WTC11 (cell line): ENCODE data around the gene DISC1. TPM values are rescaled to one million over a fixed set of nuclear protein-coding genes. Genes with fewer than 3 reads are reported as not detected.

Experiments
- ATAC-seq: fragments of 200-7000 bp; cut with Tn5 transposase; 2 replicates; pipeline ENCODE4 v1.10.0; 2021; ENCODE audit warnings: mild to moderate bottlenecking, moderate library complexity
- CTCF ChIA-PET: fragments of 300-600 bp; sonication (Branson Sonifier 250); formaldehyde crosslinking; loops from one replicate; lab custom pipeline; 2021; ENCODE audit warnings: antibody characterized with exemption; lab: Charles Lee
- POLR2A ChIA-PET: fragments of 350-600 bp; sonication (Branson Sonifier 250); formaldehyde crosslinking; loops from one replicate; lab custom pipeline; 2021; ENCODE audit warnings: antibody characterized with exemption; lab: Charles Lee
- DNase-seq: peaks from one replicate; pipeline ENCODE4 v3.0.0; 2021; ENCODE audit warnings: low spot score
- H3K27ac Mint-ChIP-seq: 2 replicates; pipeline ENCODE4 v1.8.0; 2021; ENCODE audit warnings: mixed read lengths
- H3K27me3 Mint-ChIP-seq: 2 replicates; pipeline ENCODE4 v1.8.0; 2021; ENCODE audit warnings: low read depth, mild to moderate bottlenecking, moderate library complexity, mixed read lengths
- H3K36me3 Mint-ChIP-seq: 2 replicates; pipeline ENCODE4 v1.8.0; 2021; ENCODE audit warnings: mixed read lengths
- H3K4me1 Mint-ChIP-seq: 2 replicates; pipeline ENCODE4 v1.8.0; 2022; ENCODE audit warnings: mixed read lengths
- H3K4me3 Mint-ChIP-seq: 2 replicates; pipeline ENCODE4 v1.8.0; 2021; ENCODE audit warnings: mild to moderate bottlenecking, moderate library complexity, mixed read lengths
- H3K9me3 Mint-ChIP-seq: 2 replicates; pipeline ENCODE4 v1.8.0; 2021; ENCODE audit warnings: mixed read lengths
- ATF1 ChIP-seq: sonication (generic); formaldehyde crosslinking; IDR thresholded peaks from 2 replicates; pipeline ENCODE4 v1.8.1; 2023; ENCODE audit warnings: mild to moderate bottlenecking, moderate library complexity, missing genetic modification reagents
- CBFB ChIP-seq: sonication (generic); formaldehyde crosslinking; IDR thresholded peaks from 2 replicates; pipeline ENCODE4 v1.8.1; 2022; ENCODE audit warnings: mild to moderate bottlenecking, low read depth, missing genetic modification reagents
- JAZF1 ChIP-seq: fragments of 250-450 bp; sonication (Bioruptor Pico); IDR thresholded peaks from 2 replicates; pipeline ENCODE4 v1.9.0; 2021; ENCODE audit warnings: moderate library complexity, mild to moderate bottlenecking, inconsistent platforms
- NR2C2 ChIP-seq: sonication (generic); formaldehyde crosslinking; IDR thresholded peaks from 2 replicates; pipeline ENCODE4 v1.8.0; 2022; ENCODE audit warnings: mild to moderate bottlenecking, missing genetic modification reagents
- PRRX2 ChIP-seq: fragments of 250-450 bp; sonication (Bioruptor Pico); IDR thresholded peaks from 2 replicates; pipeline ENCODE4 v1.8.0; 2021; ENCODE audit warnings: mild to moderate bottlenecking
- SMAD3 ChIP-seq: sonication (generic); formaldehyde crosslinking; IDR thresholded peaks from 2 replicates; pipeline ENCODE4 v1.8.0; 2022; ENCODE audit warnings: missing genetic modification reagents, mild to moderate bottlenecking, borderline replicate concordance
- USF1 ChIP-seq: sonication (generic); formaldehyde crosslinking; IDR thresholded peaks from 2 replicates; pipeline ENCODE4 v1.8.0; 2022; ENCODE audit warnings: mild to moderate bottlenecking, missing genetic modification reagents
- ZNF423 ChIP-seq: fragments of 250-450 bp; sonication (Bioruptor Pico); IDR thresholded peaks from 2 replicates; pipeline ENCODE4 v2.1.2; 2022; ENCODE audit warnings: mild to moderate bottlenecking, moderate library complexity
- ZNF671 ChIP-seq: fragments of 250-450 bp; sonication (Bioruptor Pico); IDR thresholded peaks from 2 replicates; pipeline ENCODE4 v1.8.0; 2021; ENCODE audit warnings: mild to moderate bottlenecking
- total RNA-seq: library from RNA; stranded (reverse); gene quantifications from 3 replicates; pipeline ENCODE4 v1.2.3, GENCODE V29; 2021
- TF ChIP-seq, protein P1 (sequence below): sonication (generic); formaldehyde crosslinking; IDR thresholded peaks from 2 replicates; pipeline ENCODE4 v1.8.1; 2022; ENCODE audit warnings: low read depth, mild to moderate bottlenecking, moderate library complexity, missing genetic modification reagents, borderline replicate concordance
- TF ChIP-seq, protein P2 (sequence below): sonication (generic); formaldehyde crosslinking; IDR thresholded peaks from 2 replicates; pipeline ENCODE4 v1.8.0; 2022; ENCODE audit warnings: mild to moderate bottlenecking, missing genetic modification reagents
- TF ChIP-seq, protein P3 (sequence below): sonication (generic); formaldehyde crosslinking; conservative IDR thresholded peaks from 2 replicates; pipeline ENCODE4 v1.8.1; 2022; ENCODE audit warnings: mild to moderate bottlenecking, missing genetic modification reagents
- TF ChIP-seq, protein P4 (sequence below): sonication (generic); formaldehyde crosslinking; IDR thresholded peaks from 2 replicates; pipeline ENCODE4 v1.8.1; 2022; ENCODE audit warnings: mild to moderate bottlenecking, moderate library complexity, missing genetic modification reagents
- TF ChIP-seq, protein P5 (sequence below): fragments of 250-450 bp; sonication (Bioruptor Pico); IDR thresholded peaks from 2 replicates; pipeline ENCODE4 v1.9.0; 2021; ENCODE audit warnings: mild to moderate bottlenecking
- TF ChIP-seq, protein P6 (sequence below): fragments of 200-600 bp; IDR thresholded peaks from 2 replicates; pipeline ENCODE4 v1.8.0; 2022; ENCODE audit warnings: antibody characterized with exemption
- TF ChIP-seq, protein P7 (sequence below): sonication (generic); formaldehyde crosslinking; IDR thresholded peaks from 2 replicates; pipeline ENCODE4 v1.8.1; 2023; ENCODE audit warnings: mild to moderate bottlenecking, missing genetic modification reagents, moderate library complexity
- TF ChIP-seq, protein P8 (sequence below): fragments of 250-450 bp; sonication (Bioruptor Pico); IDR thresholded peaks from 2 replicates; pipeline ENCODE4 v2.1.2; 2022; ENCODE audit warnings: mild to moderate bottlenecking, moderate library complexity

DISC1 gene
- total RNA-seq, 1 experiment from 2014 or later, result 5.5 TPM

GRCh38 chr1:231896806-231897205 lies 270.2 kb downstream of the DISC1 start:
- TF ChIP-seq ZNF671 (CRISPR knock-in tag), result no peak
- TF ChIP-seq, protein P1, sequence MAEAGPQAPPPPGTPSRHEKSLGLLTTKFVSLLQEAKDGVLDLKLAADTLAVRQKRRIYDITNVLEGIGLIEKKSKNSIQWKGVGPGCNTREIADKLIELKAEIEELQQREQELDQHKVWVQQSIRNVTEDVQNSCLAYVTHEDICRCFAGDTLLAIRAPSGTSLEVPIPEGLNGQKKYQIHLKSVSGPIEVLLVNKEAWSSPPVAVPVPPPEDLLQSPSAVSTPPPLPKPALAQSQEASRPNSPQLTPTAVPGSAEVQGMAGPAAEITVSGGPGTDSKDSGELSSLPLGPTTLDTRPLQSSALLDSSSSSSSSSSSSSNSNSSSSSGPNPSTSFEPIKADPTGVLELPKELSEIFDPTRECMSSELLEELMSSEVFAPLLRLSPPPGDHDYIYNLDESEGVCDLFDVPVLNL, result no peak
- no peak for TF ChIP-seq SMAD3 (CRISPR knock-in tag)
- TF ChIP-seq, protein P2, sequence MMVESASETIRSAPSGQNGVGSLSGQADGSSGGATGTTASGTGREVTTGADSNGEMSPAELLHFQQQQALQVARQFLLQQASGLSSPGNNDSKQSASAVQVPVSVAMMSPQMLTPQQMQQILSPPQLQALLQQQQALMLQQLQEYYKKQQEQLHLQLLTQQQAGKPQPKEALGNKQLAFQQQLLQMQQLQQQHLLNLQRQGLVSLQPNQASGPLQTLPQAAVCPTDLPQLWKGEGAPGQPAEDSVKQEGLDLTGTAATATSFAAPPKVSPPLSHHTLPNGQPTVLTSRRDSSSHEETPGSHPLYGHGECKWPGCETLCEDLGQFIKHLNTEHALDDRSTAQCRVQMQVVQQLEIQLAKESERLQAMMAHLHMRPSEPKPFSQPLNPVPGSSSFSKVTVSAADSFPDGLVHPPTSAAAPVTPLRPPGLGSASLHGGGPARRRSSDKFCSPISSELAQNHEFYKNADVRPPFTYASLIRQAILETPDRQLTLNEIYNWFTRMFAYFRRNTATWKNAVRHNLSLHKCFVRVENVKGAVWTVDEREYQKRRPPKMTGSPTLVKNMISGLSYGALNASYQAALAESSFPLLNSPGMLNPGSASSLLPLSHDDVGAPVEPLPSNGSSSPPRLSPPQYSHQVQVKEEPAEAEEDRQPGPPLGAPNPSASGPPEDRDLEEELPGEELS, result no peak
- TF ChIP-seq, protein P3, sequence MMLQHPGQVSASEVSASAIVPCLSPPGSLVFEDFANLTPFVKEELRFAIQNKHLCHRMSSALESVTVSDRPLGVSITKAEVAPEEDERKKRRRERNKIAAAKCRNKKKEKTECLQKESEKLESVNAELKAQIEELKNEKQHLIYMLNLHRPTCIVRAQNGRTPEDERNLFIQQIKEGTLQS, result no peak
- no peak for TF ChIP-seq PRRX2 (CRISPR knock-in tag)
- TF ChIP-seq, protein P4, sequence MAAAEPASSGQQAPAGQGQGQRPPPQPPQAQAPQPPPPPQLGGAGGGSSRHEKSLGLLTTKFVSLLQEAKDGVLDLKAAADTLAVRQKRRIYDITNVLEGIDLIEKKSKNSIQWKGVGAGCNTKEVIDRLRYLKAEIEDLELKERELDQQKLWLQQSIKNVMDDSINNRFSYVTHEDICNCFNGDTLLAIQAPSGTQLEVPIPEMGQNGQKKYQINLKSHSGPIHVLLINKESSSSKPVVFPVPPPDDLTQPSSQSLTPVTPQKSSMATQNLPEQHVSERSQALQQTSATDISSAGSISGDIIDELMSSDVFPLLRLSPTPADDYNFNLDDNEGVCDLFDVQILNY, result no peak
- TF ChIP-seq, protein P5, sequence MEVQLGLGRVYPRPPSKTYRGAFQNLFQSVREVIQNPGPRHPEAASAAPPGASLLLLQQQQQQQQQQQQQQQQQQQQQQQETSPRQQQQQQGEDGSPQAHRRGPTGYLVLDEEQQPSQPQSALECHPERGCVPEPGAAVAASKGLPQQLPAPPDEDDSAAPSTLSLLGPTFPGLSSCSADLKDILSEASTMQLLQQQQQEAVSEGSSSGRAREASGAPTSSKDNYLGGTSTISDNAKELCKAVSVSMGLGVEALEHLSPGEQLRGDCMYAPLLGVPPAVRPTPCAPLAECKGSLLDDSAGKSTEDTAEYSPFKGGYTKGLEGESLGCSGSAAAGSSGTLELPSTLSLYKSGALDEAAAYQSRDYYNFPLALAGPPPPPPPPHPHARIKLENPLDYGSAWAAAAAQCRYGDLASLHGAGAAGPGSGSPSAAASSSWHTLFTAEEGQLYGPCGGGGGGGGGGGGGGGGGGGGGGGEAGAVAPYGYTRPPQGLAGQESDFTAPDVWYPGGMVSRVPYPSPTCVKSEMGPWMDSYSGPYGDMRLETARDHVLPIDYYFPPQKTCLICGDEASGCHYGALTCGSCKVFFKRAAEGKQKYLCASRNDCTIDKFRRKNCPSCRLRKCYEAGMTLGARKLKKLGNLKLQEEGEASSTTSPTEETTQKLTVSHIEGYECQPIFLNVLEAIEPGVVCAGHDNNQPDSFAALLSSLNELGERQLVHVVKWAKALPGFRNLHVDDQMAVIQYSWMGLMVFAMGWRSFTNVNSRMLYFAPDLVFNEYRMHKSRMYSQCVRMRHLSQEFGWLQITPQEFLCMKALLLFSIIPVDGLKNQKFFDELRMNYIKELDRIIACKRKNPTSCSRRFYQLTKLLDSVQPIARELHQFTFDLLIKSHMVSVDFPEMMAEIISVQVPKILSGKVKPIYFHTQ (CRISPR knock-in tag), result no peak
- no peak for TF ChIP-seq ATF1
- no peak for TF ChIP-seq JAZF1 (CRISPR knock-in tag)
- TF ChIP-seq CBFB (CRISPR knock-in tag), result no peak
- no peak for TF ChIP-seq NR2C2 (CRISPR knock-in tag)
- TF ChIP-seq, all 79 proteins: peak for 0
- peaks cover 6% of the 10 kb centered on the region for H3K9me3 Mint-ChIP-seq

GRCh38 chr1:231899046-231899445 lies 272.5 kb downstream of the DISC1 start:
- ATAC-seq (no peak), DNase-seq (no peak)
- ChIA-PET CTCF (interaction anchor here (0.7 to 2.1 kb wide), 3 partner anchors 16 to 85 kb away, joined by 3 to 8 read pairs (median 5); no protein-coding TSS in a partner anchor), POLR2A (interaction anchor here (0.7 kb wide), 1 partner anchor 33 kb away, joined by 3 read pairs; no protein-coding TSS in a partner anchor)
- H3K36me3 Mint-ChIP-seq, result no peaks in the 10 kb centered on the region
- no peak overlapping the region for H3K4me3 Mint-ChIP-seq
- peaks cover 7% of the 10 kb centered on the region for H3K9me3 Mint-ChIP-seq
- peaks cover 20% of the 10 kb centered on the region for H3K4me1 Mint-ChIP-seq
- H3K27ac Mint-ChIP-seq, result no peak overlapping the region
- TF ChIP-seq, protein P6, sequence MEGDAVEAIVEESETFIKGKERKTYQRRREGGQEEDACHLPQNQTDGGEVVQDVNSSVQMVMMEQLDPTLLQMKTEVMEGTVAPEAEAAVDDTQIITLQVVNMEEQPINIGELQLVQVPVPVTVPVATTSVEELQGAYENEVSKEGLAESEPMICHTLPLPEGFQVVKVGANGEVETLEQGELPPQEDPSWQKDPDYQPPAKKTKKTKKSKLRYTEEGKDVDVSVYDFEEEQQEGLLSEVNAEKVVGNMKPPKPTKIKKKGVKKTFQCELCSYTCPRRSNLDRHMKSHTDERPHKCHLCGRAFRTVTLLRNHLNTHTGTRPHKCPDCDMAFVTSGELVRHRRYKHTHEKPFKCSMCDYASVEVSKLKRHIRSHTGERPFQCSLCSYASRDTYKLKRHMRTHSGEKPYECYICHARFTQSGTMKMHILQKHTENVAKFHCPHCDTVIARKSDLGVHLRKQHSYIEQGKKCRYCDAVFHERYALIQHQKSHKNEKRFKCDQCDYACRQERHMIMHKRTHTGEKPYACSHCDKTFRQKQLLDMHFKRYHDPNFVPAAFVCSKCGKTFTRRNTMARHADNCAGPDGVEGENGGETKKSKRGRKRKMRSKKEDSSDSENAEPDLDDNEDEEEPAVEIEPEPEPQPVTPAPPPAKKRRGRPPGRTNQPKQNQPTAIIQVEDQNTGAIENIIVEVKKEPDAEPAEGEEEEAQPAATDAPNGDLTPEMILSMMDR, result no peak
- TF ChIP-seq, protein P7, sequence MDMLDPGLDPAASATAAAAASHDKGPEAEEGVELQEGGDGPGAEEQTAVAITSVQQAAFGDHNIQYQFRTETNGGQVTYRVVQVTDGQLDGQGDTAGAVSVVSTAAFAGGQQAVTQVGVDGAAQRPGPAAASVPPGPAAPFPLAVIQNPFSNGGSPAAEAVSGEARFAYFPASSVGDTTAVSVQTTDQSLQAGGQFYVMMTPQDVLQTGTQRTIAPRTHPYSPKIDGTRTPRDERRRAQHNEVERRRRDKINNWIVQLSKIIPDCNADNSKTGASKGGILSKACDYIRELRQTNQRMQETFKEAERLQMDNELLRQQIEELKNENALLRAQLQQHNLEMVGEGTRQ (CRISPR knock-in tag), result peak; percentile 63
- no peak for TF ChIP-seq ZNF423 (CRISPR knock-in tag)
- TF ChIP-seq USF1 (CRISPR knock-in tag), result peak; percentile 46; the same call in 1 of the 2 replicates
- TF ChIP-seq, protein P8, sequence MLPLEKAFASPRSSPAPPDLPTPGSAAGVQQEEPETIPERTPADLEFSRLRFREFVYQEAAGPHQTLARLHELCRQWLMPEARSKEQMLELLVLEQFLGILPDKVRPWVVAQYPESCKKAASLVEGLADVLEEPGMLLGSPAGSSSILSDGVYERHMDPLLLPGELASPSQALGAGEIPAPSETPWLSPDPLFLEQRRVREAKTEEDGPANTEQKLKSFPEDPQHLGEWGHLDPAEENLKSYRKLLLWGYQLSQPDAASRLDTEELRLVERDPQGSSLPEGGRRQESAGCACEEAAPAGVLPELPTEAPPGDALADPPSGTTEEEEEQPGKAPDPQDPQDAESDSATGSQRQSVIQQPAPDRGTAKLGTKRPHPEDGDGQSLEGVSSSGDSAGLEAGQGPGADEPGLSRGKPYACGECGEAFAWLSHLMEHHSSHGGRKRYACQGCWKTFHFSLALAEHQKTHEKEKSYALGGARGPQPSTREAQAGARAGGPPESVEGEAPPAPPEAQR, result no peak
- H3K27me3 Mint-ChIP-seq, result peaks cover 10% of the 10 kb centered on the region

More at GRCh38 chr1:231896806-231897205, 270.2 kb downstream of the DISC1 start:
- Mint-ChIP-seq H3K4me1 (peaks cover 20% of the 10 kb centered on the region), H3K4me3 (no peak overlapping the region), H3K27me3 (no peaks in the 10 kb centered on the region; the same call in 1 of the 2 replicates), H3K27ac (no peak overlapping the region), H3K36me3 (no peaks in the 10 kb centered on the region)
- DNase-seq (no peak), ATAC-seq (no peak)
- POLR2A ChIA-PET, result no interaction called here
- CTCF ChIA-PET, result interaction anchor here (0.8 kb wide), 1 partner anchor 35 kb away, joined by 4 read pairs; no protein-coding TSS in a partner anchor
